ENCODE data around the gene DPH5.

The DPH5 gene, protein sequence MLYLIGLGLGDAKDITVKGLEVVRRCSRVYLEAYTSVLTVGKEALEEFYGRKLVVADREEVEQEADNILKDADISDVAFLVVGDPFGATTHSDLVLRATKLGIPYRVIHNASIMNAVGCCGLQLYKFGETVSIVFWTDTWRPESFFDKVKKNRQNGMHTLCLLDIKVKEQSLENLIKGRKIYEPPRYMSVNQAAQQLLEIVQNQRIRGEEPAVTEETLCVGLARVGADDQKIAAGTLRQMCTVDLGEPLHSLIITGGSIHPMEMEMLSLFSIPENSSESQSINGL

DNA sequence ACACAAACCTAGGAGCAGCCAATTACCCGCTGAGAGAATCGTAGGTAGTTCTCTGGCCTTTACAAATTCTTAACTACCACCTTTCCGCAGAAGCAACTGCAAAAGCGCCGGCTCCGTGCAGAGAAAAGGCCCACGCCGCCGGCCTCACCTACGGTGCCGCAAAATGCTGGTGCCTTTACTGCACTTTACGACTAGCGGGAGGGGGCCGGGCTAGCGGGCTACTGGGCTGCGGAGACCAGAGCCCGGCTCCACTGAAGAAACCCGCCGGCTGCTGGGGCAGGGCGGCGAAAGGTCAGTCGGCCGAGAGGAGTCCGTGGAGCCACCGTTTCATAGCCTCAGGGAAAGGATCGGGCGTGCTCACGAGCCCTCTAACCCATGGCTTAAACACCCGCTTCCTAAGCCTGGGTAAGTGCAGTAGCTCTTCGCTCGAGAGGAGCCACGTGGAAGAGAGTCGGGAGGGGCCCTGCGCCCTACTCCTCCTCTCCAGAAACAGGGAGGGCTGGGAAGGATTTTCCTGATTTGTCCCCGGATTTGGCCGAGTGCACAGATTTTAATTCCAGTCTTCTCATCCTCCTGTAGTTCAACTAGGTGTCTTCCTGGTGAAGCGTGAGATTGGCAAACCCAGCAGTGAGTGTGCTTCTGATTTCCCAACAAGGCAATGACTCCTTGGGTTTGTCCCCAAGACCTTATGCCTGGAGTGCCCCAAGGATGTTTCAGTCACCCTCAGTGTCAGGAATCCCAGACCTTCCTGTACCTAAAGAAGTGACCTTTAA is at the start of gene DPH5:
Gene DPH5 (minus strand): TSS at position 128 of the 773 bp plus-strand sequence. CDS start 341 bp downstream, outside the sequence.
- TF ChIP-seq GATA3 (IDR thresholded peaks at IDR 0.05; ENCODE audit: low read depth, low read length) (no peak), GATA2 (IDR thresholded peaks at IDR 0.05; ENCODE audit: low read depth, low read length) (no peak)

DNA sequence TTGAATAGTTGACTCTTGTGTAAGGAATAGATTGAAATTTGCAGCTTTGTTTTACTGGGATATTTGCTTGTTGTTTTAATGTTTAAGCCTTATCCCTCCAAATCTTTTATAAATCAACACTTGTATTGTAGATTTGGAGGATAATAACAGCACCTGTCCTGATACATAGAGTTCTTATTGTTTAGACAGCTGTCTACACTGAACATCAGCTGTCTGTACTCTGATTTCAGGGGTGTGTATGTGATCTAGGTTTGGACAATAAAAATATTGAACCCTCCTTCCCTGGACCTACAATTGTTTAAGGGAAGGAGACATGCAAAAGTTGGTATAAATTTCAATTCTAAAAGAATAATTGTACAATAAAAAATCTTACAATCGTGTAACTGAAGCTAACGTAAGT is 48.3 kb upstream of the DPH5 start:
- TF ChIP-seq GATA3 (IDR thresholded peaks at IDR 0.05; ENCODE audit: low read depth, low read length) (no peak), GATA2 (IDR thresholded peaks at IDR 0.05; ENCODE audit: low read depth, low read length) (no peak)

DNA sequence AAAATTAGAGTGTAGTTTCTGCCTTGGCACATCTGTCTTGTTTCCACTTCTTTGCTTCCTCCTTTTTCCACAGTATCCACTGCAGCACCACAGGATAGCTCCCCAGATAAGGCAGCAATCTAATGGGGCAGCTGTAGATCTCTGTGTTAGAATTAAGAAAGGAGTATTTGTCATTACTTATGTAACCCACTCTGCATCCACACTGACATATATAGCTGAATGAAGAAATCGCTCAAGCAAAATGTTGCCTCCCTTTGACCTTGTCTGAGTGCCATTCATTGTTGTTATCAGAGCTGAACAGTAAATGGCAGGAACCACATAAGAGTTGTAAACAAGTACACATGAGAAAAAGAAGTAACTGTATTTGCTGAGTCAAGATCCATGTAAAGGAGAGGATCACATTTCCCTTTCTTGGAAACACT is 45.9 kb upstream of the DPH5 start:
- TF ChIP-seq GATA3 (IDR thresholded peaks at IDR 0.05; ENCODE audit: low read depth, low read length) (no peak), GATA2 (IDR thresholded peaks at IDR 0.05; ENCODE audit: low read depth, low read length) (no peak)

DNA sequence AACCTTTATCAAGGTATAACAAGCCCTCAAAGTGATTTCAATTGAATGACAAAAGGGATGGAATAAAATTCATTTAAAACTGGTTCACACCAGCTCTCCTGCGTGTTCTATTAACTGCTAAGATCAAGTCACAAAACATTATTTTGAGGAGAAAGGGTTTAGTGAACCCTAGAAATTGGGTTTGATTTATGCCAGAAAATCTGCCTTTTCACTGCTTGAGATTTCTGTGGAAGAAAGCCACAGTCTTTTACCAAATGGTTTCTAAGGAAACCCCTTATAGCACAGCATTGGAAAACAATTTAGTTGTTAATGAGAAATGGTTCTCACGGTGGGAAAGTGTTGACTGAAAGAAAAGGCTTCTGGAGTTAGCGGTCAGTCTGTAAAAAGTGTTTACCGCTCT is 43.6 kb upstream of the DPH5 start:
- TF ChIP-seq GATA2 (IDR thresholded peaks at IDR 0.05; ENCODE audit: low read depth, low read length) (no peak), GATA3 (IDR thresholded peaks at IDR 0.05; ENCODE audit: low read depth, low read length) (no peak)

DNA sequence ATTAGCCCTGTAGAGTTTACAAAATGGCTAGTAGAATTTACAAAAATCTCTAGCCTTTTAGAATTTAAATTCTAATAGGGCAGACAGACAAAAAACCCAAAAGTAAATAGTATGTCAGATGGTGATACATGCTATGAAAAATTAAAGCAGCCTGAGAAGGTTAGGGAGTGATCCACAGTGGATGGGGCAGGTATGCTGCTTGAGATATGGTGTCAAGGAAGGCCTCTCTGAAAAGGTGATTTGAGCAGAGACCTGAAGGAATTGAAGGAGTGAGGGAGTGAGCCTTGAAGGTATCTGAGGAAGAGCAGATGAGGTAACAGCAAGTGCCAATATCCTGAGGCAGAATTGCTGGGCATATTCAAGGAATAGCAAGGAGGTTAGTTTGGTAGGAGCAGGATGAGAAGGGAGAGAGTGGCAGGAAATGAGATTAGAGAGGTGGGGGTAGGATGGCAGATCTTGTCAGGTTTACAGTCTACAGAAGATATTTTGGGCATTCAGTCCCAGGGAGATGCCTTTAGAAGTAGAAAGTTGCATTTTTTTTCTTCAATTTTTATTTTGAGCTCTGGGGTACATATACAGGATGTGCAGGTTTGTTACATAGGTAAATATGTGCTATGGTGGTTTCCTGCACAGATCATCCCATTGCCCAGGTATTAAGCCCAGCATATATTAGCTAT is 40.8 kb upstream of the DPH5 start:
- TF ChIP-seq GATA3 (IDR thresholded peaks at IDR 0.05; ENCODE audit: low read depth, low read length) = no peak
- no peak for TF ChIP-seq GATA2 (IDR thresholded peaks at IDR 0.05; ENCODE audit: low read depth, low read length)

DNA sequence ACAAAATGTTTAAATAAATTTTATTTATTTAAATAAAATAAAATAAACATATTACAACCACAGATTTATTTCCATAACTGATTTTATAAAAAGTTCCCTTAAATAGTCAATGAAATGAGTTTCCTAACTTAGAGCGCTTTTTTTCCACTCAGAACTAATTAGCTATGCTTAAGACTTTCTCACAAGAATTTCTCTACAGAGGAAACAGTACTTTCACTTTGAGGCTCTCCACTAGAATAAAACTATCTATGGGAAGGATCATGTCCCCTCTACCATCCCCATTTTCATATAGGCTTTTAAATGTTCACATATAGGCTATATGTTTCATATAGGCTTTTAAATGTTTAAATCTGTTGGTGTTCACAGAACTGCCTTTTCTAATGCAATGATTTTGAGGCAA is 40.0 kb upstream of the DPH5 start:
- TF ChIP-seq GATA2 (IDR thresholded peaks at IDR 0.05; ENCODE audit: low read depth, low read length) (no peak), GATA3 (IDR thresholded peaks at IDR 0.05; ENCODE audit: low read depth, low read length) (no peak)

DNA sequence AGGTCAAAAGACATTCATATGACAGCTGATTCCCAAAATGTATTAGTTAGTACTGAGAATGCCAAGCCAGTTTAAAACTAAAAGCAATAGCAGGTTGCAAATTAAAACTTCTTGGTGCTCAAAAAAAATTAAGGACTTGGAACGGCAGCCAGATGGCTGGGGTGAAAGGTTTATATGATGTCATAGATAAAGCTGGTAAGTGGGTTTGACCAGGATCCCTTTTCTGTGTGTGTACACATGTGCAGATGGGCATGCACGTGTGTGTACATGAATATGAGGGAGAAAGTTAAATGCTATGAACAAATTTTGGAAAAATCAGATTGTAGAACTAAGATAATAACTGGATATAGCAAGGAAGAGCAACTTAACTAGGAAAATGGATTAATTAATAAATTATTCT is 39.1 kb upstream of the DPH5 start:
- TF ChIP-seq GATA2 (IDR thresholded peaks at IDR 0.05; ENCODE audit: low read depth, low read length) (no peak), GATA3 (IDR thresholded peaks at IDR 0.05; ENCODE audit: low read depth, low read length) (no peak)

DNA sequence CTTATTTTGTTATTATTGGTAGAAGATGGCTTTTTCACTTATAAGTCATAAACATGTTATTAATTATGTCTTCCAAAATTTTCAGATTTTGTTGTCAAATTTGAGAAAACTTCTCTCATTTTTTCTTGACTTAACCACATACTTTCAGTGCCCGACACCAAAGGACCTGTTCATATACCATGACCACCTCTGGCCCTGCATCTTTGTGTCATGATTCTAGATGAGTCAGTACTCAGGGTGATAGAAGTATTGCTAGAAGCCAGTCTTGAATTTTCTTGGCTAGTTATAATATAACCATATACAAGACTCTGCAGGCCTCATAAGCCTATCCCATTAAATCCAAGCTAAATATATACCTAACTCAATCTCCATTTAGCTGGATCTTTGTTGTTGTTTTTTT is 35.4 kb upstream of the DPH5 start:
- TF ChIP-seq GATA3 (IDR thresholded peaks at IDR 0.05; ENCODE audit: low read depth, low read length) (no peak), GATA2 (IDR thresholded peaks at IDR 0.05; ENCODE audit: low read depth, low read length) (no peak)

DNA sequence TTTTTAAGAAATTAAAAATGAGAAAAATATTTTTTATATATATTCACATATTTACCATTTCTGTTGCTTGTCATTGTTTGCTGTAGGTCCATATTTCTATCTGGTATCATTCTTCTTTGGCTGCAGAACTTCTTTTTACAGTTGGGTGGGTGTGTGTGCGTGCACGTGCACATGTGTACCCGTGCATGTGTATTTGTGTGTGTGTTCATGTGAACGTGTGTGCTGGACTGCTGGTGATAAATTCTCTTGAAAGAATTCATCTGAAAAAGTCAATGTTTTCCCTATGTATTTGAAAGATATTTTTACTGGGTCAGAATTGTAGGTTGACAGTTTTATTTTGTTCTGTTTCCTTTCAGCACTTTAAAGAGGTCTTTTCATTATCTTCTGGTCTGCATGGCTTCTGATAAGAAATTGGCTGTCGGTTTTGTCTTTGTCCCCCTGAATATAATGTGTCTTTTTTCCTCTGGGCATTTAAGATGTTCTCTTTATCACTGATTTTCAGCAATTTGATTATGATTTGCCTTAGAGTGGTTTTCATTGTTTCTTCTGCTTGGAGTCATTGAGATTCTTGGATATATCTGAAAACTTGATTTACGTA is 34.5 kb upstream of the DPH5 start:
- TF ChIP-seq GATA2 (IDR thresholded peaks at IDR 0.05; ENCODE audit: low read depth, low read length) (no peak), GATA3 (IDR thresholded peaks at IDR 0.05; ENCODE audit: low read depth, low read length) (no peak)

DNA sequence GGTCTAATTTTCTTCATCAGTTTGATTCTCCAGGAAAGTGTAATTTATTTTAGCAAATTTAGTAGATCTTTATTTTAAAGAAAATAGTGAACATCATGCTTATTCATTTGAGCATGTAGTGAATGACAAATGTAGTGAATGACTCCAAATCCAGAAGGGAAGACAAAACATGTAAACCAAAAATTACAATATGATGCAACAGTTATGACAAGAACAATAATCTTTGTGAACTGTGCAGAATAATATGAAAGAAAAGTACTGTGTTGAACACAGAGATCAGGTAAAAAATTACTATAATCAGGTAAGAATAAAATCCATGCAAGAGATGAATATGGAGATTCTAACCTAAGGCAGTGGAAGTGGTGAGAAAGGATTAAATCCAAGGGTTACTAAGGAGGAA is 30.0 kb upstream of the DPH5 start:
- TF ChIP-seq GATA2 (IDR thresholded peaks at IDR 0.05; ENCODE audit: low read depth, low read length) = no peak
- no peak for TF ChIP-seq GATA3 (IDR thresholded peaks at IDR 0.05; ENCODE audit: low read depth, low read length)

DNA sequence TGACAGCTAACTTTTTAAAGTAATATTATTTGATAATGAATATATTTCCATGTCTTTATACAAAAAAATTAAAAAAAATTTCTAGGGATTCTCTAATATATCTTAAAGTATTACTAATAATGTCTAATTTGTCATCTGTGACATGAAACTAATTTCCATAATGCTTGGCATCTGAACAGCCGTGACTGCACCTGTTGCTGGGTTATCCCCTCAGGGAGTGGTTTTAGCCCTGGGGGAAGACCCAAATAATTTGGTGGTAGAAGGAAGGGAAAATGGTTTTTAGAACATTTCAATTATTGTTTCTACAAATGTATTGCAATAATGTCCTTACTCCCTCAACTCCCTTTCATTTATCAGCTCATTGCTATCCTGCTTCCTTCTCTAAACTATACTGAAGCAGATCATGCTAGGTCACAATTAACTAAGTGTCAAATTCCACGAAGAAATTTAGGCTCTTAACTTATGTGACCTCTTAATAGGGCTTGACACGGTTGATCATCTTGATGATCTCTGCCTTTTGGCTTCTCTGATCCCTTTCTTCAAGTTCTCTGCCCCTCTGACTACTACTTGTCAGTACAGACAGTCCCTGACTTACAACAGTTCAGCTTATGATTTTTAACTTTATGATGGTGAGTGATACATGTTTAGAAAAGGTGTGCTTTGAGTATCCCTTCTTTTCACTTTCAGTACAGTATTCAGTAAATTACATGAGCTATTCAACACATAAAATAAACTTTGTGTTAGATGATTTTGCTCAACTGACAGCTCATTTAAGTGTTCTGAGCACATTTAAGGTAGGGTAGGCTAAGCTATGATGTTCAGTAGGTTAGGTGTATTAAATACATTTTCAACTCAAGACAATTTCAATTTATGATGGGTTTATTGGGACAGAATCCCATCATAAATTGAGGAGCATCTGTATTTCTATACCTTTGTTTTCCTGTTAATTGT is 26.4 kb upstream of the DPH5 start:
- TF ChIP-seq GATA2 (IDR thresholded peaks at IDR 0.05; ENCODE audit: low read depth, low read length) (no peak), GATA3 (IDR thresholded peaks at IDR 0.05; ENCODE audit: low read depth, low read length) (no peak)

DNA sequence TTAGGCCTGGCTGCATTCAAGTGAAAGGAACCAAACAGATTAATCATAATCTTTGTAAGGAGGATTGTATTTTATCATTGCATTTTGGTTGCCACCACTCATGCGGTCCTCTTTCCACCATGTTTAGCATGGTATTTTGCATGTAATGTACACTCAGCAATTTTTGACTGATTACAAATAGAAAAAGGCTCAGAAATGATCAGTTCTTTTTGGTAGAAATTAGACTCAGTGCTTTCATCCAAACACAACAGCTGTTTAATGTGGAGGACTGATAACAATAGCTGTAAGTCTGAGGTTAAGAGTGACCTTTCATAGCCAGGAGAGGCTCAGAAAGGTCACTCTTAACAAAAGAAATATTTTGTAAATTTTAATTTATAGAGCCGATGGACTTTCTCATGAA is 25.3 kb upstream of the DPH5 start:
- TF ChIP-seq GATA3 (IDR thresholded peaks at IDR 0.05; ENCODE audit: low read depth, low read length) = no peak
- TF ChIP-seq GATA2 (IDR thresholded peaks at IDR 0.05; ENCODE audit: low read depth, low read length) = no peak

DNA sequence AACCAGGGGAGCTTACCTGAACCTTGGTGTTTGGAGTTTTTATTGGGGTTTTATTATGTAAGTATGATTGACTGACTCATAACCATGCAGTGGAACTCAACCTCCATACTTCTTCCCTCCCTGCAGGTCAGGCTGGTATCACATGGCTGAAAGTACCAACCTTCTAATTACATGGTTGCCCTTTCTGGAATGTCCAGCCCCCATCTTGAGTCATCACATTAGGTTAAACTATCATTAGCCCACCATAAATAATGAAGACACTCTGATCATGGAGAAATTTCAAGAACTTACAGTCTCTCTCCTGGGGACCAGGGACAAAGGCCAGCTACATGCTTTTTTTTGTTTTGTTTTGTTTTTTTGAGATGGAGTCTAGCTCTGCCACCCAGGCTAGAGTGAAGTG is 19.2 kb upstream of the DPH5 start:
- no peak for TF ChIP-seq GATA2 (IDR thresholded peaks at IDR 0.05; ENCODE audit: low read depth, low read length)
- no peak for TF ChIP-seq GATA3 (IDR thresholded peaks at IDR 0.05; ENCODE audit: low read depth, low read length)
